NCI-H345 (cell line): Measurements from ENCODE around the gene MED12.
"Not testable (repeated sequence)": the region's sequence is repeated elsewhere in the genome, so short reads cannot be mapped to it uniquely, and the experiment has no call there.

Experiments
- DNase-seq: peaks from one replicate; lab custom pipeline; 2025; lab: John Stamatoyannopoulos, UW

Gene MED12

DNA sequence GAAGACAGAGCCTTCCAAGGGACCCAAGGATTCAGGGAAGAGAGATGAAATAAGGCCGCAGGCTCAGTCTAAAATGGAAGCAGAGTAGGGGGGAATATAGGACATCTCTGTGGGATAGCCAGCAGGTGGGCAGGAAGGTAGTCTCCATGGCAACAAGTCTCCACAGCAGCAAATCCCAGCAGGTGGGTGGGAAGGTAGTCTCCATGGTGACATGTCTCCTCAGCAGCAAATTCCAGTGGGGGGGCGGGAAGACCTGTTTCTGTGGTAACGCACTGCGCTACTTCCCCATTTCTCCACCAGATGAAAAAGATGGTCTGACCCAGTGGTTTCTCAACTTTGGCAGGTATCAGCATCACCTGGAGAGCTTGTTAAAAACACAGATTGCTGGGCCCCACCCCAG lies 44.6 kb downstream of the MED12 start:
- no peak for DNase-seq

DNA sequence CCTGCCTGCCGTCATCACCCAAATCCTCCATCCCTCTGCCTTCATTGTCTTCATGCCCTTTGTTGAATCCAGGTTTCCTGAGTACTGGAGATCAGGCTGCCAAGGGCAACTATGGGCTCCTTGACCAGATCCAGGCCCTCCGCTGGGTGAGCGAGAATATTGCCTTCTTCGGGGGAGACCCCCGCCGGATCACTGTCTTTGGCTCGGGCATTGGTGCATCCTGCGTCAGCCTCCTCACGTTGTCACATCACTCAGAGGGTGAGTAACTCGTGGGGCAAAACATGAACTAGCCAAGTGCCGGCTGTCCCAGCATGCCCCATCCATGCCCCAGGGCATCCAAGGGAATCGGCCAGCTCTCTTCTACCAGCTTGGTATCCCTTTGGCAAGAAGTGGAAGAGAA lies 45.7 kb downstream of the MED12 start:
- no peak for DNase-seq

DNA sequence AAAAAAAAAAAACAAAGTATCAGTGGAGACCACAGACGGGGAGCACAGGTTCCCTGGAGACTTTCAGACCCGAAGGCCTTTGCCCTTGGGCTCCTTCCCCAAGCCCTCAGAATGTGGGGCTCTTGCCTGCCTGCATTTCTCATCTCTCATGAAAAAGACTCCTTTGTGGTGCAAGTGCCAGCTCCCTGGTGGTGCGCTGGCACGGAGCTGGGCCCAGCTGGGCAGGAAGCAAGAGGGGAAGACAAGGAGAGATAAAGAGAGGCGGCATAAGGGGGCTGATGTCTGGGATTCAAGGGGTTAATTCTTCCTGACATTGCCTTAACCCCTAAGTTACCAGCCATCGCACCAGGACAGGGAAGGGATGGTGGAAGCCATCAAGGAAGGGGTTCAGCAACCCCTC lies 48.1 kb downstream of the MED12 start:
- no peak for DNase-seq

- DNase-seq, result no peak
Measured at GRCh38 chrX:71167031-71167781, 48.8 kb downstream of the MED12 start.

DNA sequence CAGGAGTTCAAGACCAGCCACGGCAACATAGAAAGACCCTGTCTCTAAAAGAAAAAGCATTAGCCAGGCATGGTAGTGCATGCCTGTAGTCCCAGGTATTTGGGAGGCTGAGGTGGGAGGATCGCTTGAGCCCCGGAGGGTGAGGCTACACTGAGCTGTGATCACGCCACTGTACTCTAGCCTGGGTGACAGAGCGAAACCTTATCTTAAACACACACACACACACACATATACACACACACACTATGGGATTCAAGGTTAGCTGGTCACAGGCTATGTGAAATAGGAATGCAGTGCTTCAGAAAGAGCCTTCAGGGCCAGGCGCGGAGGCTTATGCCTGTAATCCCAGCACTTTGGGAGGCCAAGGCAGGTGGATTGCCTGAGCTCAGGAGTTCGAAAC lies 49.7 kb downstream of the MED12 start:
- no peak for DNase-seq

GRCh38 chrX:71169586-71169985 lies 51.2 kb downstream of the MED12 start:
- no peak for DNase-seq

- no peak for DNase-seq
Measured at GRCh38 chrX:71170660-71171059, 52.3 kb downstream of the MED12 start.

DNA sequence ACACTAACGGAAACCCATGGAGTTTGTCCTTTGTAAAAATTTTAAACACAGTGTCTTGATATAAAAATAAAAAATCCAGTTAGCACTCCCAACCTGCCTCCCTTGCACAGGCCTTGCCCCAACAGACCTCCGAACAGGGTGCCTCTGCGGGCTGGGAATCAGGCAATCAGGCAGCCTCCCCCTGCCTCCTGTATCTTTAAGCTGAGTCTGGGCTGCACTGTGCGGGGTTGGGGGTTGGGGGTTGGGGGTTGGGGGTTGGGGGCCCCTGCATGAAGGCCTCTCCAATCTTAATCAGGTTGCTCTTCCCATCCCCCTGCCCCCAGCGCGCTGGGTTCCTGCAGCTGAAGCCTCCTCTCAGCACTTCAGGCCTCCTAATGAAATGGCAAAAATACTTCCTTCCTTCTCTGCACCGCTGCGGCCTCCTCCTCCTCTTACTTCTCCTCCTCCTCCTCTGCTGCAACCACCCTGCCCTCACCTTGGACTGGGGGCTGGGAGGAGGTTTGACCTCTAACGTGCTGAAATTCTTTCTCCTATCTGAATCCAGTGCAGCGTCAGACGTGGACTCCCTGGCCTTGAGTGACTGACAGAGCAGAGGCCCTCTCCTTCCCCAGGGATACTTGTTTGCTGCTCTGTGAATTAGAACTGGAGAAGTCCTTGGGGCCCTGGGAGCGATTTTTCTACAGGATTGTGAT lies 52.9 kb downstream of the MED12 start:
- DNase-seq, result no peak

- DNase-seq, result no peak
Measured at GRCh38 chrX:71173440-71173839, 55.0 kb downstream of the MED12 start.

- no peak for DNase-seq
Measured at GRCh38 chrX:71174795-71175194, 56.4 kb downstream of the MED12 start.

DNA sequence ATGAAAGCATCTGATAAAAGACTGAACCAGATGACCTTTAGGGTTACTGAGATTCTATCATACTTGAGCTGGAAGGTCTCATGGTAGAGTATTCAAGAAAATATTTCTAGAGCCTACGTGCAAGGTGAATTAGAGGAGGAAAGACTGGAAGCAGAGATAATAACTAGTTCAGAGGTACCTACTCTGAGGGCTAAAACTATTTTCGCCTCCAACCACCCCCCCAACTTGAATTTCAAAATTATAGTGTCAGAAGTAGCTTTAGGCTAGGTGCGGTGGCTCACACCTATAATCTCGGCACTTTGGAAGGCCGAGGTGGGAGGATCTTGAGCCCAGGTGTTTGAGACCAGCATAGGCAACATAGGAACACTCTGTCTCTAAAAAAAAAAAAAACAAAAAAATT lies 57.1 kb downstream of the MED12 start:
- no peak for DNase-seq

GRCh38 chrX:71177327-71177726 lies 58.9 kb downstream of the MED12 start:
- no peak for DNase-seq

DNA sequence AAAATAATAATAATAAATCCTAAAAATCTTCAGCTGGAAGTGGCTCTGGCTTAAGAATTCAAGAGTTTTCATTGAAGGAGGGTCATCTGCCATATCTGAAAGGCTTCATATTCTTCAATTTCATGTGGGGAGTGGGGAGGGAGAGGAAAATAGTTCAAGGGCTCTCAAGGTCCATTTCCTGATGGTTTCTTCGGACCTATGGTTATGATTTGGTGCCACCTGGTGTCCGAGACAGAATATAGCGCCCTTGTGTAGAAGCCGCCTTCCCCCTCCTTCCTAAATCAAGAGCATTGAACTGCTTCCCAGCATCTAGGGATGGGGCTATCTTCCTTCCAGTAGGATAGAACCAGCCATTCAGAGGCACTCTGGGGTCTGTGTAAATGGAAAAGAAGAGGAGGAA lies 60.5 kb downstream of the MED12 start:
- DNase-seq, result peak; percentile 68

- DNase-seq, result not testable (repeated sequence)
Measured at GRCh38 chrX:71180579-71181265, 62.3 kb downstream of the MED12 start.

- DNase-seq, result peak; percentile 48
Measured at GRCh38 chrX:71181558-71181909, 63.1 kb downstream of the MED12 start.

DNA sequence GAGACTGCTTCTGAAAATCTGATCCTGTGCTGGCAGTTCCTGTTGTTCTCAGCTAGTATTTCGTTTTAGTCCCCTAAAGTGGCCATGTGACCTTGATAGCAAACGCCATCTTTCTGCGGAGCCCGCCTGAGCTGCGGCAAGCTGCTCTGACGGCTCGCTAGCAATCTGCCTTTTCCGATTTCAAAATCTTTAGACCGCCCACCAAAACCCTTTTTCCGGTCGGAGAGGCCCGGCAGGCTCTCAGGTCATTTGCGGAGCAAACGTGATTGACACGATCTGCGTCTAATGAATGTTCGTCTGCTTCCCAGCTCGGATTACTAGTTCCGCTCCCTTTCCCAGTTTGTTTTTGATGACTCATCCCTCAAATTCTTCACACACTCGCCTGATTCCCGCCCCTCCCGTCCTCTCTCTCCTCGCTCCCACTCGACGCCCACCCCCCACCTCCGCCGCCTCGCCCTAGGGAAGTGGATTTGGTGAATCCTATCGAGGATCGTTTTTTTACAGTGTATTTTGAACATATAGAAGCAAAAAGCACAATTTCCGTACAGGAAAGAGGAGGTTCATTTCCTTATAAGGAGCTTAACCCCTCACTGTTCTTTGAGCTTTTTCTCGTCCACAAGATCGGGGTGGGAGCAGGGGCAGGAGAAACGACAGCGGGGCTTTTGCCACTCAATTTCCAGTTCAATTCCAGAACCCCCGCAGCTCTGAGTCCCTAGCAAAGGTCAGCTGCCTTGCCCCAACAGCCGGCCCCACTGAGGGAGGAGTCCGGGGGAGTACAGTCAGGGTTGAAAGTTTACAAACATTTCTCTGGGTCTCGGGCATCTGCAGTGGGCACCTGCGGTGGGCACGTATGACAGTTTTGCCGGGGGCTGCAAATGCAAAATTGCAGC lies 63.8 kb downstream of the MED12 start:
- DNase-seq, result peak; percentile 97

GRCh38 chrX:71182871-71183270 lies 64.5 kb downstream of the MED12 start:
- no peak for DNase-seq

DNA sequence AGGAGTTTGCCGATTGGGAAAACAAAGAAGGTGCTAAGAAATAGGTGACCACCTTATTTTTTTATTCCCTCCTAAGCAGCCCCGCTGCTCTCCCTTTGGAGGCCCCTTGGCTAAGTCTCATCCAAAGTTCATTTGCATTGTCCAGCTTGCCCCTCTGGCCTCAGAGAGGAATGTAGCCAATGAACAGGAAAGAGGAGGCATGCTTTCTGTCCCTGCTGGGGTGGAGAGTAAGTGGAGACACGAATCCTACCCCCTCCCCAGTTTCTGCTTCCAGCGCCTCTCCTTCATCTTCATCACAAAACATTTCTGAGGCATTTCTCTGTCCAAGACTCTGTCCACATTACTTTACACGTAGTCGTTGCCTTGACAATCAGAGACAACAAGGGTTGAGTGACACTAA lies 64.9 kb downstream of the MED12 start:
- DNase-seq, result no peak

- DNase-seq, result no peak
Measured at GRCh38 chrX:71184092-71184491, 65.7 kb downstream of the MED12 start.

DNA sequence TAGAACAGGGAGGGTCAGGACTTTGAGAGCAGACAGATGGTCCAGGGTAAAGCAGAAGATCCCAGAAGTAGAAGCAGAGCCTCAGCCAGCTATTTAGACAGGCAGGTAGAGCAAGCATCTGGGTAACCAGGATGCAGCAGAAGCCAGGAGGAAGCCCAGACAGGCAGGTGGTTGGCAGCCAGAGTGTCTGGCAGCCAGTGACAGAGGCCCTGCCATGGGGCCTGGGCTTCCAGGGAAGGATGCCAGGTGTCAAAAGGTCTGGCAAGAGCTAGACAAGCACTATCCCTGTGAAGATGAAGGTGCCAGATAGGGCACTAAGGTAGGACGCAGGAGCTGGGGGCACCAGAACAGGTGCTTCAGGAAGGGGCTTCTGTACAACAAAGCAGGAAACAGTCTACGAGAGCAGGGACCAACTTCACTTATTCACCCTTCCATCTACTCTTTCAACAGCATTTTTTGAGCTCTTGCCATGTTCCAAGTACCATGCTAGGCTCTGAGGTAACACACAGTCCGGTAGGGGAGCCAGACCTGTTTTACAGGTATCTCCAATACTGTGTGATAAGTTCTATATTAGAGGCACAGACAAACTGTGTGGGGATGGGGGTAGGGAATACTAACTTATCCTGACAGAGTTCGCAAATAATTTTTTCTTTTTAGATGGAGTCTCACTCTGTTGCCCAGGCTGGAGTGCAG lies 66.6 kb downstream of the MED12 start:
- no peak for DNase-seq

- no peak for DNase-seq
Measured at GRCh38 chrX:71191248-71191647, 72.9 kb downstream of the MED12 start.
